HG03066 (cell line): Measurements from ENCODE around the gene FNDC10.

Experiments used
- ATAC-seq: cut with Tn5 transposase; IDR thresholded peaks from one replicate; pipeline ENCODE4 v1.9.1; 2021; ENCODE audit warnings: low read depth; ENCODE audit not compliant: unreplicated experiment

FNDC10 gene

DNA sequence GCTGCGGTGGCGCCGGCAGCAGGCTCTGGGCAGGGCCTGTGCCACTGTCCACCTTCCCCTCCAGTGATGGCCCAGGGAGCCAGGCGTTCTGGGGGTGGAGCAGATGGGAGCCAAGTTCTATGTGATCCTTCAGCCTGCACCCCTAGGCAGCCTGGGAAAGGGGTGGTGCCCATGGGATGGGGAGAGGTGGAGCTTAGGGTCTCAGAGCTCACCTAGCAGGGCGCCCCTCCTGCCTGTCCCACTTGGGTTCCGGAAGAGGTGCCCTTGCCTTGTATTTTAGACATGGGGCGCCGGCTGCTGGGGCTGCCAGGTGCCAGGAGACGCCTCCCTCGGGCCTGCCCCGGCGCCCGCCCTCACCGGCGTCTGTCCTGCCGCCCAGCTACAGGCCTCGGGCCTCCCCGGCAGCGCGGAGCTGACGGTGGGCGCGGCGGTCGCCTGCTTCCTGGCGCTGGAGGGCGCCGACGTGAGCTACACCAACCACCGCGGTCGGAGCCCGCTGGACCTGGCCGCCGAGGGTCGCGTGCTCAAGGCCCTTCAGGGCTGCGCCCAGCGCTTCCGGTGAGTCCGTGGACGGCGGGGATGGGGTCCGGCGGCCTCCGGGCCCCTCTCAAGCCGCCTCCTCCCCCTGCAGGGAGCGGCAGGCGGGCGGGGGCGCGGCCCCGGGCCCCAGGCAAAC, 29.0 kb upstream of the FNDC10 start:
- no peak for ATAC-seq

DNA sequence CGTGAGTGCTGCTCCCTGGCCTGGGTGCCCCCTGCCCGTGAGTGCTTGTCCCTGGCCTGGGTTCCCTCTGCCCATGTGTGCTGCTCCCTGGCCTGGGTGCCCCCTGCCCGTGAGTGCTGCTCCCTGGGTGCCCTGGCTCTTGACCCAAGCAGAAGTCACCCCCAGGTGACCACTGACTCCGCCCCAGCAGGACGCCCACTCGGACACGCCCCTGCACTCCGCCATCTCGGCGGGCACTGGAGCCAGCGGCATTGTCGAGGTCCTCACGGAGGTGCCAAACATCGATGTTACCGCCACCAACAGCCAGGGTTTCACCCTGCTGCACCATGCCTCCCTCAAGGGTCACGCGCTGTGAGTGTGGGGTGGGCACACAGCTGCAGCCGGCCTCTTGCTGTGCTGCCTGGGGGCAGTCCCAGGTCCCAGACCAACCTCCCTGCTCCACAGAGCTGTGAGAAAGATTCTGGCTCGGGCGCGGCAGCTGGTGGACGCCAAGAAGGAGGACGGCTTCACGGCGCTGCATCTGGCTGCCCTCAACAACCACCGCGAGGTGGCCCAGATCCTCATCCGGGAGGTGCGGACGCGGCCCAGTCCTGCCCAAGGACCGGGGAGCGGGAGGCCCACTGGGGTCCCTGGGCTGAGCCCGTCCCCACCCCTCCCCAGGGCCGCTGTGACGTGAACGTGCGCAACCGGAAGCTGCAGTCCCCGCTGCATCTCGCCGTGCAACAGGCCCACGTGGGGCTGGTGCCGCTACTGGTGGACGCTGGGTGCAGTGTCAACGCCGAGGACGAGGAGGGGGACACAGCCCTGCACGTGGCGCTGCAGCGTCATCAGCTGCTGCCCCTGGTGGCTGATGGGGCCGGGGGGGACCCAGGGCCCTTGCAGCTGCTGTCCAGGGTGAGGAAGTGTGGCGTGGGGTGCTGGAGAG, 28.2 kb upstream of the FNDC10 start:
- no peak for ATAC-seq

DNA sequence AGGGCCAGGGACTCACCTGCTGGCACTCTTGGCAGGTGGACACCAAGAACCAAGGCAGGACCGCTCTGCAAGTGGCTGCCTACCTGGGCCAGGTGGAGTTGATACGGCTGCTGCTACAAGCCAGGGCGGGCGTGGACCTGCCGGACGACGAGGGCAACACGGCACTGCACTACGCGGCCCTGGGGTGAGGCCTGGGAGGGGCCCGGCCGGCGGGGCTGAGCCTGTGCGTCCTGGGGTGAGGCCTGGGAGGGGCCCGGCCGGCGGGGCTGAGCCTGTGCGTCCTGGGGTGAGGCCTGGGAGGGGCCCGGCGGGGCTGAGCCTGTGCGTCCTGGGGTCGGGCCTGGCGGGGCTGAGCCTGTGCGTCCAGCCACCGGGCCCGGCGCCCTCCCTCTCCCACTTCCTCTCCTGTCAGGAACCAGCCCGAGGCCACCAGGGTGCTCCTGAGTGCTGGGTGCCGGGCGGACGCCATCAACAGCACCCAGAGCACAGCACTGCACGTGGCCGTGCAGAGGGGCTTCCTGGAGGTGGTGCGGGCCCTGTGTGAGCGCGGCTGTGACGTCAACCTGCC, 27.4 kb upstream of the FNDC10 start:
- no peak for ATAC-seq

DNA sequence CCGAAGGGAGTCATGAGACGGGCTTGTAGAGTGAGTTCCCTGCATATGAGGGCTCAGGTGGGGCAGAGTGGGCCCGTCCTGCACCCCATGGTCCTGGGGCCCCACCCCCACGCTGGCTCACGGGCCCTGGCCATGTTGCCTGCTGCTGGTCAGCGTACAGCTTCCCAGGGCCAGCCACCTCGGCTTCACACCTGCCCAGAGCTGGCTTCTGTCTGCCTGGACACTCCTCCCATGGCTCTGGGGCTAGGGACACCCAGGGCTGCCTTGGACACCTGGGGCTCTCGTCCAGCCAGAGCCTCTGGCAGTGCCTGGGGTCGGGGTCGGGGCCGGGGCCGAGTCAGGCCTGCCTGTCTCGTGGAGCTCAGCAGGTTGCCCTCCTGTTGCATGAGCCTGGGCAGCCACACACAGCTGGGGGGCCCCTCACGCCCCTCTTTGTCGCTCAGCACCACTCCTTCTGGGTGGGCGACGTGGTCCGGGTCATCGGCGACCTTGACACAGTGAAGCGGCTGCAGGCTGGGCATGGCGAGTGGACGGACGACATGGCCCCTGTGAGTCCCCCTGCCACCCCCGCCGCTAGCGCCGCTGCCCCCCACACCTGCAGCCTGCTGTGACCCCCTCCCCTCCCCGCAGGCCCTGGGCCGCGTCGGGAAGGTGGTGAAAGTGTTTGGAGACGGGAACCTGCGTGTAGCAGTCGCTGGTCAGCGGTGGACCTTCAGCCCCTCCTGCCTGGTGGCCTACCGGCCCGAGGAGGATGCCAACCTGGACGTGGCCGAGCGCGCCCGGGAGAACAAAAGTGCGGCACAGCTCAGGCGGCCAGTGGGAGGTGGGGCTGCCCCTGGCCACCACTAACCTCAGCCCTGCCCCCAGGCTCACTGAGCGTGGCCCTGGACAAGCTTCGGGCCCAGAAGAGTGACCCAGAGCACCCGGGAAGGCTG, 26.5 kb upstream of the FNDC10 start:
- ATAC-seq = no peak

DNA sequence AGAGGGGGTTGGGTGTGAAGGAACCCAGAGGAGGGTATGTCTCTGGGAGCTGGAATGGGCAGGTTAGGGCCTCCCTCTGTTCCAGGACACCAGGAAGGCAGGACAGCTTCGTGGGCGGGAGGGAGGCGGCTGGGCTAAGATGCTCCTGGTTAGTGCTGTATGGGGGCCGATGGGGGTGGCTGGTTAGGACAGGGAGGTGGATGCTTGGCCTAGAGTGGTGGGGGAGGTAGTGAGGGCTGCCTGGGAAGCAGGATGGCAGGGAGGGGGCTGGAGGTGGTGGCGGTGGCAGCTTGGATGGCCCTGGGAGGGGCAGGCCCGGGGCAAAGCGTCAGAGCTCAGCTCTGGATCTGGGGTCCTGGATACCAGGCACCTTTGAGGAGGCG, 25.9 kb upstream of the FNDC10 start:
- ATAC-seq = no peak

DNA sequence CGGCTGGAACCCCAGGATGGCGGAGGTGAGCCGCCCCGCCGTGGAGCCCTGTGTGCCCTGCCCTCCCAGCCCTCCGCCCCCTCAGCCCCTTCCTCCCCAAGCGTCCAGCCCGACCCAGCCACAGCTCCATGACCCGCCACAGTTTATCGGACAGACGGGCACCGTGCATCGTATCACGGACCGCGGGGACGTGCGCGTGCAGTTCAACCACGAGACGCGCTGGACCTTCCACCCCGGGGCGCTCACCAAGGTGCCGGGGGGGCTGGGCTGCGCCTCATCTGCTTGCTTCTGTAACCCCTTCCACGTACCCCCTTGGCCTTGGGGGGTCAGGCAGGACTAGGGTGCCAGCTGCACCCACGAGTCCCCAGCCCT, 25.5 kb upstream of the FNDC10 start:
- ATAC-seq = no peak

DNA sequence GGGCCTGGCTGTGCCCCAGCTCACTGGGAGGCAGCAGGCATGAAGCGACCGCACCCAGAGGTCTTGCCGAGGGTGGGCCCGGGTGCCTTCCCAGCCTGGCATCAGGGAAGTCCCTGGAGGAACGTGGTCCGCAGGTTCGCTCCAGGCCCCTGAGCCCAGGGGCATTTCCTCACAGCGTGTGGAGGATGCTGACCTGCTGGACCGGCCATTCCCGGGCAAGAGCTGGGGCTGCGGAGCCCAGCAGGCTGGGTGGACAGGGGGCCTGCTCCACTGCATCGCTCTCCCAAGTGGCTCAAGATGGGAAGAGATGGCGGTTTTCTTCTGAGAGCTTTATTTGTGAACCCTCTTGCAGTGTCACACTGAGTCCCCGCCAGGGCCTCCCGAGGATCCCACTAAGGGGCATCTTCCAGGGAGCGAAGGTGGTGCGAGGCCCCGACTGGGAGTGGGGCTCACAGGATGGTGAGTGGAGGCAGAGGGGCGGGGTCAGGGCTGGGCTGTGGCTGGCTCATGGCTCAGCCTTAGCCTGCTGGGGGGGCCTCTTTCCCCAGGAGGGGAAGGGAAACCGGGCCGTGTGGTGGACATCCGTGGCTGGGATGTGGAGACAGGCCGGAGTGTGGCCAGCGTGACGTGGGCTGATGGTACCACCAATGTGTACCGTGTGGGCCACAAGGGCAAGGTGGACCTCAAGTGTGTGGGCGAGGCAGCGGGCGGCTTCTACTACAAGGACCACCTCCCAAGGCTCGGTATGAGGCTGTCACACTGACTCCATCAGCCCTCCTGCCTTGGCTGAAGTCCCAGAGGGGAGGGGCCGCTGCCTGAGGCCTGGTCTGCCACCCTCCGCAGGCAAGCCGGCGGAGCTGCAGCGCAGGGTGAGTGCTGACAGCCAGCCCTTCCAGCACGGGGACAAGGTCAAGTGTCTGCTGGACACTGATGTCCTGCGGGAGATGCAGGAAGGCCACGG, 24.8 kb upstream of the FNDC10 start:
- ATAC-seq = no peak

DNA sequence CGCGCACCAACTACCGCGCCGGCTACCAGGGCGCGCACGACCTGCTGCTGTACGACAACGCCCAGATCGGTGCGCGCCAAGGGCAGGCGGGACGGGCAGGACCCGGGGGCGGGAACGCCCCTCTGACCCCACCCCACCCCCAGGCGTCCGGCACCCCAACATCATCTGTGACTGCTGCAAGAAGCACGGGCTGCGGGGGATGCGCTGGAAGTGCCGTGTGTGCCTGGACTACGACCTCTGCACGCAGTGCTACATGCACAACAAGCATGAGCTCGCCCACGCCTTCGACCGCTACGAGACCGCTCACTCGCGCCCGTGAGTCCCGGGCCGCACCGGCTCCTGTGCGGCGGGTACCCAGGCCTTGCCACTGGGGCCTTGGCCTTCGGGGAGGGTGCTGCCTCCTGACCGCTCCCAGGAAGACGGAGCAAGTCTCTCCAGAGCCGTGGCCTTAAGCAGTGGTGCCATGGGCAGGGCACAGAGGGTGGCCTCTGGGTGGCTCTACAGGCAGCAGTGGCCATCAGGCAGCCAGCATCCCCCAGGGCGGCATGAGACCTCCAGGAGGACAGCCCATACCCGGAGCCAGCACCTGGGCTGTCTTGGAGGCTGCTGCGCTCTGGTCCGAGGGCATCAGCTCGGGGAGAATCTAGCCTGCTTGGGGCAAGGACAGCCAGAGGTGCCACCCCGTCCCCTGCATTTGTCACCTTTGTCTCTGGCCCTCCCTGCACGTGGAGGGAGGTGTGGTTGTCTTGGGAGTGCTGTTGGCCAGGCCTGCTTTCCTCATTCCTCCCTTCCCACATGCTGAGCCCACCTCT, 23.9 kb upstream of the FNDC10 start:
- ATAC-seq = no peak

DNA sequence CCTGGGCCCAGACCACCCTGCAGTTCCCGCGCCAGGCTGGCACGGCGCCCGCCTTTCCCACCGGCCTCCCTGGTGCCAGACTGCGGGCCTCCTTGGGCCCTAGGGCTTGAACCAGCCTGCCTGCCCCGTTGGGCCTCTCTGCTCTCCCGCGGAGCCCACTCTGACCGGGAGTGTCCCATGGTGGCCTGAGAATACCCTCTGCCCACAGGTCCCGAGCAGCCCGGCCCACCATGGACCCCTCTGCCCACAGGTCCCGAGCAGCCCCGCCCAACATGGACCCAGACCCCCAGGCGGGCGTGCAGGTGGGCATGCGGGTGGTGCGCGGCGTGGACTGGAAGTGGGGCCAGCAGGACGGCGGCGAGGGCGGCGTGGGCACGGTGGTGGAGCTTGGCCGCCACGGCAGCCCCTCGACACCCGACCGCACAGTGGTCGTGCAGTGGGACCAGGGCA, 23.3 kb upstream of the FNDC10 start:
- ATAC-seq = no peak

DNA sequence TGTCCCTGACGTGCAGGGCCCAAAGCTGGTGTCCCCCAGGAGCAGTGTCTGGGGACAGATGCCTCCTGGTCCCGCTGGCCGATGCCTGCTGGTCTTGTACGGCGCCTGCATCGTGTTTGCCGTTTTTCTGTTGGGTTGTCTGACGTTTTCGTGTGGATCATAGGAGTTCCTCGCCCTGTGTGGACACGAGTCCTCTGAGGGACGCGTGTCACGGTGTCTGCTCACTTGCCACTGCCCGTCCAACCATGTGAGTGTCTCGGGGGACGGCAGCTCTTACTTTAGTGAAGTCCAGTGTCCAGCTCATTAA, 22.8 kb upstream of the FNDC10 start:
- no peak for ATAC-seq

DNA sequence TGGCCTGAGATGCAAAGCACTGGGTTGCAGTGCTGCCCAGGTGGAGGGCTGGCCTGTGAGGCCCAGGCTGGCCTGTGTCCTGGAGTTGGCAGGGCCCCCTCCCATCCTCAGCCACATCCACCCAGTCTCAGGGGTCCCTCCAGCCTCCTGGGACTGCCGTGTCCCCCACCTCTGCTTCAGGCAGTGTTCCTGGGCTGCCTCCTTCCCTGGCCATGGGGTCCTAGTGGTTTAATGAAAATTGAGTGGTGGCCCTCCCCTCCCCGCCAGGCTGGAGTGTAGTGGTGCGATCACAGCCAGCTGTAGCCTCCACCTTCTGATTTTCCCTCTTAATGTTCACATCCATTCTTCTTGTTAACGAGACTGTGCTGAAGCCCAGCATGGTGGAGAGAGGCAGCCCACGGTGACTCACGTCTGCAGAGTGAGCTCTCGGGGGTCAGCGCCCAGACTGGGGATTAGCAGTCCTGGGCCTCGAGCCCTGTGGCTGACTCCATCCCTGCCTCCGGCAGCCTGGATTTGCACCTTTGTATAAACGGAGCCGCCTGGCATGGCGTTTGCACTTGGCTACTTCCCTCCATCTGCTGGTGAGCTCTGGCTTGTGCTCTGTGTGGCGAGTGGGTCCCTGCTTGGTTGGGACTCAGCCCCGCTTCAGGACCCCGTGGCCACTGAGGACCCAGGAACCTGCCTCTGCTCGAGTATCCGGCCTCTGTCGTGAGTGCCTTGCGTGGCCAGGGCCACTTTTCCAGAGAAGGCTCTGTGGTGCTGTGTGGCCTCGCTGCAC, 22.3 kb upstream of the FNDC10 start:
- ATAC-seq = no peak

DNA sequence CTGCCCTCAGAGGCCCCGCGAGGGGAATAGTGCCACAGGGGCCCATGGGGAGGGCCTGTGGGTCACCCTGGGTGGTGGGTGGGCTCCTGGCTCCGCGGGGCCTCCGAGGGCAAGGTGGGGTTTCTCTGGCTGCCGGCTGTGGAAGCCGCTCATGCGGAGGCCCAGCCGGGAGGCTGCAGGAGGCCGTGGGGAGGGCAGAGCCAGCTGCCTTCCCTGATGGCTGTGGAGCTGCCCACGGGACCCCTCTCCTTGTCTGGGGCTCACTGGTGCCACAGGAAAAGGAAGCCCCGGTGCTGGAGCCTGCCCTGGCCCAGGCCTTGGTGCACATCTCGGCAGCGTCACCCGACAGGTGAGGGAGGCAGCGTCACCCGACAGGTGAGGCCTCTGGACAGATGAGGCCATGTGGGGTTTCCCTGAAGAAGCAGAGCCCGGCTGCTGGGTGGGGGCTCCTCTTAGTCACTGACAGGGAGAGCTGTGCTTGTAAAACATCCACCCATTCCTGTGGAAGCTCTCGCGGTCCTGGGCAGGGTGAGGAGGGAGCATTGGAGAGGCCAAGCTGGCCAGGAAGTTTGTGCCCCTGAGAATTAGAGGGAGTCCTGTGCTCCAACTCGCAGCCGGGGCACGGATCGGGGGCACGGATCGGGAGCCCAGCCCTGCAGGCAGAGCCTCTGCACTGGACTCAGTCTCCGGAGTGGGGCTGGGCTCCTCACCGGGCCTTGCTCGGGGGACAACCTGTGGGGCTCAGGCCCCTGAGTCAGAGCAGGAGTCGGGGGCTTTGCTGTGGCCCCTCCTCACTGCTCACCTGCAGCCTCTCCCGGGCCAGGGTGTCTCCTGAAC, 21.5 kb upstream of the FNDC10 start:
- no peak for ATAC-seq

DNA sequence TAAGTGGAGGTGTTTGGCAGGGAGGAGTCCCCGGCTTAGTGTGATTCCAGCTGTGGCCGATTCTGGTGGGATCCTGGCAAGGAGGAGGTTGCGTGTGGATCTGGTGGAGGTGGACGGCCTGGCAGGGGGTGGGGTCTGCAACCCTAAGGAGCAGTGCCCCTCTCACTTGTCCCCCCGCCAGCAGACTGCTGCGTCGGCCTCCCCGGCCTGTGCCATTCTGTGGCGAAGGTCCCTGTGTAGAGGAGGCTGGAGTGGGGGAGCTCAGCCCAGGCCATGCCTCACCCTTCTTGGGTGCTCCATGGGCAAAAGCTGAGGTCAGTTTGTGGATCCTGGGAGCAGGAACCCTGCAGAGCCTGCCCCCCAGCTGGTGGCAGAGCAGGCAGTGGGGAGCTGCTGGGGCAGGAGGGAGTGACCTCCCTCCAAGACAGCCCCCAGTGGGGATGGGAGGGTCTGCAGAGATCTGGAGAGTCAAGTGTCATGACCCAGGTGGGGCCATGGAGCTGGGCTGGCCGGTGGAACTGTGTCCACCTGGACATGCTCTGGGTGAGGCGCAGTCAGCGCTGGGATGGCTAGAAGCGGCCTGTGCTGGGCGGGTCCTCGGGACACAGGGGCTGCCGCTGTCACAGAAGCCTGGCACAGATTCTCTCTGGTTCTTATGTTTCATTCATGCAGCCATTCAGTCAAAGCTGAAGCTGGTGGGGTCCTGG, 20.7 kb upstream of the FNDC10 start:
- no peak for ATAC-seq

DNA sequence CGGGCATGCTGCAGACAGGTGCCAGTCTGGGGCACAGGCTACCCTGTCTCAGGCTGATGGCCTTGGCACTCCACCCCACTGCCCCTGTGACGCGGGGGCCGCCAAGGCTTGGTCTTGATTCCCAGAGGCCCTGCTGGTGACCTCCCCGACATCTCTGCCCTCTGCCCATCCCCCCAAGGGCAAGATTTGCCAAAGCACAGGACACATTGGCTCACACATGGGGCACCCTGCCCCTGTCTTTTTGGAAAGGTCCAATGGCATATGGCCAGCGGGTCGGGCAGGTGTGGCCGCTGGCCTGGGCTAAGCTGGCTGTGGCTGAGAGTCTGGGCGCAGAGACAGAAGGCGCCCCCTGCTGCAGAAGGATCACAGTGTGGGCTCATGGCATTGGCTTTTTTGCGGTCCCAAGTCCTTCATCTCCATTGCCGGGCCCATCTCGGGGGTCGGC, 20.0 kb upstream of the FNDC10 start:
- ATAC-seq = no peak

DNA sequence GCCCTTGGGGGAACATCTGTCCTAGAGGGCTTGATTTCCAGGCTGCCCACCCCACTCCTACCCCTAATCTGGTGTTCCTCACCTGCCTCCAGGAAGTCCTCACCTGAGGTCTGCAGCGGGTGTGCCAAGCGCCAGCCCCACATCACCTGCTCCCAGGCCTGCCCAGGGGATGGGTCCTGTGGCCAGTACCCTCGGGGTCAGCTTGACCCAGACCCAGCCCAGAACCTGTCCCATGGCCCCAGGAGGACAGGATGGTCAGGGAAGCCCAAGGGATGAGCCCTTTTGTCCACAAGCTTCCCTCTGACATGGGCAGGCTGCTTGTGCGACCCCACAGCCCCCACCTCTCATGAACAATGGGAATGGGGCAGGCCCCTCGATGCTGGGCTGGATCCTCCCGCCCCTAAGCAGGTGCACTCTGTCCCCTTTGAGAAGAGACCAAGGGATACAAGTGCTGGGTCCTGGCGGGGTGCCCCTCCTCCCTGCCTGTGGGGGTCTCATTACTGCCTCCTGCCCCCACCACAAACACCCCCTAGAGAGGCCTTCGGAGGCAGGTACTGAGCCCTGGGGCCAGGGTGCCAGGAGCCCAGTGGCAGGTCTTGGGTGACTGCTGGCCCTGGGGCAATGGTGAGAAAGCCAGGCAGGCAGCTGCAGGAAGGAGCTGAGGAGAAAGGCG, 18.6 kb upstream of the FNDC10 start:
- ATAC-seq = no peak

DNA sequence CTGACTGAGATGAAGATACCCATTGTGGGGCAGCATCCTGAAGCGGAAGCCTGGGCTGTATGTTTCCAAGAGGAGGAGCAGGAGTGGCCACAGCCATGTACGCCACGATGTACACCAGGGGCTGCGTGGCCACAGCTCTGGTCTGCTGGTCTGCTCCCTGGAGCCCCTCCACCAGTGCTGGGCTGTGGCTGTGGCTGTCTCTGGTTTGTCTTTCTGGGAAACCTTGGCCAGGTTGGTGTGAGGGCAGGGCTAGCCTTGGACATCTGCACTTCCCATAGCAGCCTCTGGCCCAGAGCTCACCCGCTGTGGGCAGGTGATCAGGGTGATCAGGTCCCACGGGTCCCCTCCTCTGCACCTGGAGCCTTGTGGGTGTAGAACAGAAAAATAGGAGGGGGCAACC, 18.0 kb upstream of the FNDC10 start:
- no peak for ATAC-seq
